Activated CD8-positive, alpha-beta memory T cell treated with anti-CD3 and anti-CD28 coated beads for 24 hours (primary cell): ENCODE data around the gene PTPRM.

Source experiments
- DNase-seq: peaks from one replicate; pipeline ENCODE4 v3.0.0-alpha.2; 2020

Gene PTPRM

GRCh38 chr18:7870266-7870665 lies 303.1 kb downstream of the PTPRM start:
- no peak for DNase-seq

GRCh38 chr18:7870855-7871254 lies 303.7 kb downstream of the PTPRM start:
- no peak for DNase-seq

- no peak for DNase-seq
Measured at GRCh38 chr18:7871560-7872456, 304.7 kb downstream of the PTPRM start.

- DNase-seq: no peak
Measured at GRCh38 chr18:7872569-7872968, 305.5 kb downstream of the PTPRM start.

- no peak for DNase-seq
Measured at GRCh38 chr18:7873316-7873715, 306.2 kb downstream of the PTPRM start.

GRCh38 chr18:7876354-7877104 lies 309.4 kb downstream of the PTPRM start:
- DNase-seq: no peak

GRCh38 chr18:7877609-7878008 lies 310.5 kb downstream of the PTPRM start:
- DNase-seq: no peak

GRCh38 chr18:7878265-7879211 lies 311.4 kb downstream of the PTPRM start:
- DNase-seq: no peak

GRCh38 chr18:7879717-7880116 lies 312.6 kb downstream of the PTPRM start:
- no peak for DNase-seq

- DNase-seq: no peak
Measured at GRCh38 chr18:7885865-7886264, 318.7 kb downstream of the PTPRM start.

GRCh38 chr18:7886436-7886835 lies 319.3 kb downstream of the PTPRM start:
- DNase-seq: no peak

- DNase-seq: no peak
Measured at GRCh38 chr18:7889515-7889914, 322.4 kb downstream of the PTPRM start.

GRCh38 chr18:7890075-7890474 lies 323.0 kb downstream of the PTPRM start:
- DNase-seq: no peak

- DNase-seq: no peak
Measured at GRCh38 chr18:7892556-7892955, 325.4 kb downstream of the PTPRM start.

GRCh38 chr18:7894592-7894991 lies 327.5 kb downstream of the PTPRM start:
- DNase-seq: no peak

GRCh38 chr18:7895346-7895745 lies 328.2 kb downstream of the PTPRM start:
- no peak for DNase-seq

- DNase-seq: no peak
Measured at GRCh38 chr18:7896161-7896560, 329.0 kb downstream of the PTPRM start.

- no peak for DNase-seq
Measured at GRCh38 chr18:7896805-7897518, 329.8 kb downstream of the PTPRM start.

- no peak for DNase-seq
Measured at GRCh38 chr18:7898181-7898580, 331.1 kb downstream of the PTPRM start.

GRCh38 chr18:7899078-7899477 lies 332.0 kb downstream of the PTPRM start:
- no peak for DNase-seq

GRCh38 chr18:7900091-7900490 lies 333.0 kb downstream of the PTPRM start:
- DNase-seq: no peak

- no peak for DNase-seq
Measured at GRCh38 chr18:7901657-7902056, 334.5 kb downstream of the PTPRM start.
